ENCODE measurements around the gene ABI1. TPM values are rescaled to one million over a fixed set of nuclear protein-coding genes. Genes with fewer than 3 reads are reported as not detected.
A peak's percentile ranks its signal among the peaks of the same experiment; 100 is the strongest.

Gene ABI1
- total RNA-seq, 2 experiments from 2014 or later: 62.4 to 76.9 TPM

DNA sequence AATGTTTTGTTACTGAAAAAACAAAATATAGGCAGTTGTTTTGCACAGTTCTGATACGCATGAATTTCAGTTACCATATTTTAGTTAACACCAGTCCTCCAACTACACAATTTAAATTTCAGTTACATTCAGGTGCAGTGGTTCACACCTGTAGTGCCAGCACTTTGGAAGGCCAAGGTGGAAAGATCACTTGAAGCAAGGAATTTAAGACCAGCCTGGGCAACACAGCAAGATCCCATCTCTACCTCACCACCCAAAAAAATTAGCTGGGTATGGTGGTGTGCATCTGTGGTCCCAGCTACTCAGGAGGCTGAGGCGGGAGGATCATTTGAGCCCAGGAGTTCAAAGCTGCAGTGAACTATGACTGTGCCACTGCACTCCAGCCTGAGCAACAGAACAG lies 45.3 kb downstream of the ABI1 start:
- peaks cover 54% of the 10 kb centered on the region for H3K36me3 ChIP-seq (ENCODE audit: insufficient read depth, low read length)
- H3K4me2 ChIP-seq (ENCODE audit: low read length): 0 out of 2 replicates have a peak overlapping the region, but pooled peaks have one; percentile 1
- intact Hi-C loops (cut with micrococcal nuclease; ENCODE audit: unreplicated experiment): no loop called here
- ChIA-PET POLR2A (interaction anchor here (1.1 to 1.3 kb wide), 5 partner anchors 10 to 17 kb away, joined by 4 to 7 read pairs (median 5); no protein-coding TSS in a partner anchor), CTCF (ENCODE audit: unreplicated experiment) (interaction anchor here (1.0 kb wide), 1 partner anchor 9 kb away, joined by 3 read pairs; no protein-coding TSS in a partner anchor)
- H2AFZ ChIP-seq (ENCODE audit: low read length): no peak overlapping the region
- H3K9me3 ChIP-seq (ENCODE audit: low read length): peaks cover 7% of the 10 kb centered on the region; the same call in 1 of the 2 replicates
- no peak overlapping the region for H3K4me3 ChIP-seq (ENCODE audit: low read depth, low read length, poor library complexity, severe bottlenecking)
- no peak for DNase-seq (ENCODE audit: low spot score)
- peaks cover 100% of the 10 kb centered on the region for H3K79me2 ChIP-seq (ENCODE audit: insufficient read depth, low read depth, low read length)
- TF ChIP-seq EZH2phosphoT487 (IDR thresholded peaks at IDR 0.05; ENCODE audit: borderline replicate concordance, low read depth, low read length): no peak
- TF ChIP-seq, protein P1, sequence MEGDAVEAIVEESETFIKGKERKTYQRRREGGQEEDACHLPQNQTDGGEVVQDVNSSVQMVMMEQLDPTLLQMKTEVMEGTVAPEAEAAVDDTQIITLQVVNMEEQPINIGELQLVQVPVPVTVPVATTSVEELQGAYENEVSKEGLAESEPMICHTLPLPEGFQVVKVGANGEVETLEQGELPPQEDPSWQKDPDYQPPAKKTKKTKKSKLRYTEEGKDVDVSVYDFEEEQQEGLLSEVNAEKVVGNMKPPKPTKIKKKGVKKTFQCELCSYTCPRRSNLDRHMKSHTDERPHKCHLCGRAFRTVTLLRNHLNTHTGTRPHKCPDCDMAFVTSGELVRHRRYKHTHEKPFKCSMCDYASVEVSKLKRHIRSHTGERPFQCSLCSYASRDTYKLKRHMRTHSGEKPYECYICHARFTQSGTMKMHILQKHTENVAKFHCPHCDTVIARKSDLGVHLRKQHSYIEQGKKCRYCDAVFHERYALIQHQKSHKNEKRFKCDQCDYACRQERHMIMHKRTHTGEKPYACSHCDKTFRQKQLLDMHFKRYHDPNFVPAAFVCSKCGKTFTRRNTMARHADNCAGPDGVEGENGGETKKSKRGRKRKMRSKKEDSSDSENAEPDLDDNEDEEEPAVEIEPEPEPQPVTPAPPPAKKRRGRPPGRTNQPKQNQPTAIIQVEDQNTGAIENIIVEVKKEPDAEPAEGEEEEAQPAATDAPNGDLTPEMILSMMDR (conservative IDR thresholded peaks at IDR 0.05; ENCODE audit: low read length): no peak
- no peak overlapping the region for H3K27ac ChIP-seq (ENCODE audit: low read depth, low read length, poor library complexity, severe bottlenecking)
- peaks cover 3% of the 10 kb centered on the region; the same call in 1 of the 2 replicates for H4K20me1 ChIP-seq (ENCODE audit: insufficient read depth, low read length)
- H3K9me2 ChIP-seq (ENCODE audit: insufficient read depth, low read length): no peaks in the 10 kb centered on the region
- BruUV-seq (replicated peaks): no TSS peak
- peaks cover 29% of the 10 kb centered on the region for H3K4me1 ChIP-seq (ENCODE audit: insufficient read depth, low read length, poor library complexity, severe bottlenecking)

DNA sequence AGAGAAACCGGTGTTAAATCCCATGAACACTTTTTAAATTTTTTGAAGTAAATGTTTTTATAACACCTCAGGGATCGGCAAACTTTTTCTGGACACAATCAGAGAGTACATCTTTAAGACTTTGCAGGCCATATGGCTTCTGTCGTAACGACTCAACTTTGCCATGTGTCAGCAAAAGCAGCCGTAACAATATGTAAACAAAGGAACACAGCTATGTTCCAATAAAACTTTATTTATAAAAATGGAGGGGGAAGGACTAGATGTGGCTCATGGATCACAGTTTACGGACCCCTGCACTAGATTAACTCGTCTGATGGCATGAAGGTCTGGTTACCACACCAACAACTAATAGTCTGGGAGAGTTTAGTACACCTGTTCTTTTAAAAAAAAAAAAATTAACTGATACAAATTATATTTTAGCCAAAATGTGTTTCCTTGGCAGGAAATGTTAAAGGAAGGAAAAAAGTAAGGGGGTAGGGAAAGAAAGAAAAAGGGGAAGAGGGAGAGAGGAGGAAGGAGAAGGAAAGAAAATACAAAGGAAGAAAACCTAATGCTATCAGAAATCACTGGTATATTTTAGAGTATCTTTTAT lies 50.2 kb downstream of the ABI1 start:
- Histone ChIP-seq H3K9me3 (ENCODE audit: low read length) (peaks cover 10% of the 10 kb centered on the region; the same call in 1 of the 2 replicates), H4K20me1 (ENCODE audit: insufficient read depth, low read length) (no peaks in the 10 kb centered on the region), H3K4me3 (ENCODE audit: low read depth, low read length, poor library complexity, severe bottlenecking) (no peak overlapping the region), H3K79me2 (ENCODE audit: insufficient read depth, low read depth, low read length) (peaks cover 99% of the 10 kb centered on the region), H3K27ac (ENCODE audit: low read depth, low read length, poor library complexity, severe bottlenecking) (no peak overlapping the region), H3K9me2 (ENCODE audit: insufficient read depth, low read length) (no peaks in the 10 kb centered on the region), H3K4me2 (ENCODE audit: low read length) (no peak overlapping the region), H3K36me3 (ENCODE audit: insufficient read depth, low read length) (peaks cover 48% of the 10 kb centered on the region), H2AFZ (ENCODE audit: low read length) (no peak overlapping the region), H3K4me1 (ENCODE audit: insufficient read depth, low read length, poor library complexity, severe bottlenecking) (peaks cover 29% of the 10 kb centered on the region)
- TF ChIP-seq, protein P1 (conservative IDR thresholded peaks at IDR 0.05; ENCODE audit: low read length): no peak
- TF ChIP-seq EZH2phosphoT487 (IDR thresholded peaks at IDR 0.05; ENCODE audit: borderline replicate concordance, low read depth, low read length): no peak
- ChIA-PET CTCF (ENCODE audit: unreplicated experiment) (no interaction called here), POLR2A (interaction anchor here (0.7 to 1.6 kb wide), 7 partner anchors 8 to 137 kb away, joined by 3 to 6 read pairs (median 3); no protein-coding TSS in a partner anchor)
- intact Hi-C loops (cut with micrococcal nuclease; ENCODE audit: unreplicated experiment): no loop called here
- no TSS peak for BruUV-seq (replicated peaks)
- no peak for DNase-seq (ENCODE audit: low spot score)

DNA sequence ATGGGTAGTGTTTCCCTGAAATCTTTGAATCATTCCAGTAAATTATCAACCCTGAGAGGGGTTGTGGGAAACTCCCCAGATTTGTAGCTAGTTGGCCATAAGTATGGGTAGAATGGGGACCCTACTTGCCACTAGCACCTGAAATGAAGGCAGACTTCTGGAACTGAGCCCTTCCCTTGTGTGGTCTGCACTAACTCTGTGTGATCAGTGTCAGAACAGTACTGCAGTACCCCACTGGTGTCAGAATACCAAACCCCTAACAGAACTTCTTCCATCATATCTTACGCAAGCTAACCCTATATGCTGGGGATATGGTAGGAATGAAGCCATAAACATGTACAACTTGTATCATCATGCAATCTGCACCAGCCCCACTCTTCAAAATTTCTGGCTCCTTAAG lies 50.8 kb downstream of the ABI1 start:
- Histone ChIP-seq H3K79me2 (ENCODE audit: insufficient read depth, low read depth, low read length) (peaks cover 99% of the 10 kb centered on the region), H3K4me1 (ENCODE audit: insufficient read depth, low read length, poor library complexity, severe bottlenecking) (peaks cover 32% of the 10 kb centered on the region), H3K36me3 (ENCODE audit: insufficient read depth, low read length) (peaks cover 45% of the 10 kb centered on the region), H3K27ac (ENCODE audit: low read depth, low read length, poor library complexity, severe bottlenecking) (peak overlapping the region; percentile 12), H3K4me3 (ENCODE audit: low read depth, low read length, poor library complexity, severe bottlenecking) (no peak overlapping the region), H3K9me2 (ENCODE audit: insufficient read depth, low read length) (no peaks in the 10 kb centered on the region), H3K9me3 (ENCODE audit: low read length) (peaks cover 10% of the 10 kb centered on the region; the same call in 1 of the 2 replicates), H3K4me2 (ENCODE audit: low read length) (no peak overlapping the region), H4K20me1 (ENCODE audit: insufficient read depth, low read length) (no peaks in the 10 kb centered on the region; the same call in 1 of the 2 replicates), H2AFZ (ENCODE audit: low read length) (no peak overlapping the region)
- intact Hi-C loops (cut with micrococcal nuclease; ENCODE audit: unreplicated experiment): no loop called here
- TF ChIP-seq, protein P1 (conservative IDR thresholded peaks at IDR 0.05; ENCODE audit: low read length): no peak
- TF ChIP-seq EZH2phosphoT487 (IDR thresholded peaks at IDR 0.05; ENCODE audit: borderline replicate concordance, low read depth, low read length): no peak
- POLR2A ChIA-PET: interaction anchor here (0.5 to 1.6 kb wide), 6 partner anchors 10 to 54 kb away, joined by 3 to 5 read pairs (median 4); no protein-coding TSS in a partner anchor
- no TSS peak for BruUV-seq (replicated peaks)
- CTCF ChIA-PET (ENCODE audit: unreplicated experiment): no interaction called here
- DNase-seq (ENCODE audit: low spot score): no peak

All from OCI-LY7 (cell line).